GM21619 (cell line): ENCODE results near the gene GATA1.
"Not testable (repeated sequence)": the region's sequence is repeated elsewhere in the genome, so short reads cannot be mapped to it uniquely, and the experiment has no call there.

Experiments
- ATAC-seq: cut with Tn5 transposase; IDR thresholded peaks from one replicate; pipeline ENCODE4 v1.9.1; 2021; ENCODE audit not compliant: unreplicated experiment

The GATA1 gene

GRCh38 chrX:48806081-48806480, 19.7 kb downstream of the GATA1 start:
- ATAC-seq = no peak

- no peak for ATAC-seq
Measured at GRCh38 chrX:48813644-48814043, 27.3 kb downstream of the GATA1 start.

GRCh38 chrX:48814722-48815121, 28.3 kb downstream of the GATA1 start:
- no peak for ATAC-seq

GRCh38 chrX:48815266-48815665, 28.9 kb downstream of the GATA1 start:
- no peak for ATAC-seq

- ATAC-seq = no peak
Measured at GRCh38 chrX:48816014-48816810, 29.8 kb downstream of the GATA1 start.

- no peak for ATAC-seq
Measured at GRCh38 chrX:48818098-48818497, 31.7 kb downstream of the GATA1 start.

GRCh38 chrX:48818866-48819265, 32.5 kb downstream of the GATA1 start:
- ATAC-seq = no peak

GRCh38 chrX:48819394-48819793, 33.0 kb downstream of the GATA1 start:
- ATAC-seq = not testable (repeated sequence)

GRCh38 chrX:48823053-48823452, 36.7 kb downstream of the GATA1 start:
- ATAC-seq = no peak

GRCh38 chrX:48824066-48824465, 37.7 kb downstream of the GATA1 start:
- ATAC-seq = no peak

GRCh38 chrX:48826135-48826875, 39.9 kb downstream of the GATA1 start, which contains the start of gene ERAS:
Gene ERAS (plus strand): TSS chrX:48826513. CDS start chrX:48829124, 2,611 bp downstream.
- ATAC-seq = no peak

GRCh38 chrX:48826876-48827653, 40.7 kb downstream of the GATA1 start:
- ATAC-seq = no peak

- no peak for ATAC-seq
Measured at GRCh38 chrX:48827654-48827968, 41.2 kb downstream of the GATA1 start.

GRCh38 chrX:48829016-48829735, 42.8 kb downstream of the GATA1 start:
- no peak for ATAC-seq

GRCh38 chrX:48831136-48831908, 44.9 kb downstream of the GATA1 start:
- ATAC-seq = no peak

- ATAC-seq = no peak
Measured at GRCh38 chrX:48831909-48832291, 45.5 kb downstream of the GATA1 start.

GRCh38 chrX:48833542-48834138, 47.2 kb downstream of the GATA1 start:
- no peak for ATAC-seq

- ATAC-seq = no peak
Measured at GRCh38 chrX:48834383-48834709, 48.0 kb downstream of the GATA1 start.

- ATAC-seq = no peak
Measured at GRCh38 chrX:48835524-48836329, 49.3 kb downstream of the GATA1 start, which contains the start of gene PCSK1N. Gene PCSK1N (minus strand): TSS chrX:48835610. CDS start chrX:48835532, 78 bp downstream.
